AG04449 (cell line): ENCODE measurements around the gene SLC50A1.

Source experiments
- CTCF ChIA-PET: fragments of 350-600 bp; formaldehyde crosslinking; extraction: SDS; loops from one replicate; lab custom pipeline; 2021; ENCODE audit warnings: antibody characterized with exemption; lab: Yijun Ruan, JAX
- POLR2A ChIA-PET: fragments of 400-600, 350-600 bp; formaldehyde crosslinking; extraction: SDS; loops from one replicate; lab custom pipeline; 2020; ENCODE audit warnings: antibody characterized with exemption, inconsistent platforms; lab: Yijun Ruan, JAX
- DNase-seq: peaks from one replicate; pipeline ENCODE4 v3.0.0-alpha.2; 2010; ENCODE audit warnings: low read depth, low spot score
- H3K4me3 ChIP-seq: 2 replicates; pipeline ENCODE4 v1.5.1; 2011; ENCODE audit warnings: low read depth, mild to moderate bottlenecking, control low read depth, low read length
- CTCF ChIP-seq: IDR thresholded peaks from one replicate; pipeline ENCODE4 v1.5.1; 2011; ENCODE audit warnings: mild to moderate bottlenecking, moderate library complexity, low read length, control low read depth, inconsistent platforms; ENCODE audit not compliant: insufficient read depth; ENCODE audit errors: missing control alignments

The SLC50A1 gene

DNA sequence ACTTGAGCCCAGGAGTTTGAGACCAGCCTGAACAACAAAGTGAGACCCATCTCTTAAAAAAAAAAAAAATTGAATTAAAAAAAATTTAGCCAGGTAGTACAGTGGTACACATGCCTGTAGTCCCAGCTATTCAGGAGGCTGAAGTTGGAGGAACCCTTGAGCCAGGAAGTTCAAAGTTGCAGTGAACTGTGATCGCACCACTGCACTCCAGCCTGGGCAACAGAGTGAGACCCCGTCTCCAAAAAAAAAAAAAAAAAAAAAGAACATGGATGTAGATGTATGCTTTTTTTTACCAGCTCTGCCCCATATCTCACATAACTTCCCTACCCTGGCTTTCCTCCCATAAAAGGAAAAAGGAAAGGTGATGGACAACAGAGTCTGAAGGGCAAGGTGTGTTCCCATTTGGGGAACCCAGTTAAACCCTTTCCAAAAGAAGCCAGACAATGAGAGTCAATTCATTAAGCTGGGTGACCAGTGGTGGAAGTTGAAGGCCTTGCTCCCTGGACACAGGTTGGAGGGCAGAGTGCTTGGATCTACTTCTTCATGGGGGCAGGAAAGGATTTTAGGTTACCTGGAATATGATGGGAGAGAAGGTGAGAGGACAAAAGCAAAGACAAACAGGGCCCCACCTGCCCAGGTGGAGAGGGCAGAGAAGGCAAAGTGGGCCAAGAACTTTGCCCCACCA, 34.6 kb downstream of the SLC50A1 start:
- no peak overlapping the region for H3K4me3 ChIP-seq
- CTCF ChIA-PET: interaction anchor here (0.6 to 14.6 kb wide), 9 partner anchors 22 to 126 kb away, joined by 3 to 457 read pairs (median 5); partner anchors contain the start of gene ADAM15
- POLR2A ChIA-PET: no interaction called here
- TF ChIP-seq CTCF: no peak
- no peak for DNase-seq

DNA sequence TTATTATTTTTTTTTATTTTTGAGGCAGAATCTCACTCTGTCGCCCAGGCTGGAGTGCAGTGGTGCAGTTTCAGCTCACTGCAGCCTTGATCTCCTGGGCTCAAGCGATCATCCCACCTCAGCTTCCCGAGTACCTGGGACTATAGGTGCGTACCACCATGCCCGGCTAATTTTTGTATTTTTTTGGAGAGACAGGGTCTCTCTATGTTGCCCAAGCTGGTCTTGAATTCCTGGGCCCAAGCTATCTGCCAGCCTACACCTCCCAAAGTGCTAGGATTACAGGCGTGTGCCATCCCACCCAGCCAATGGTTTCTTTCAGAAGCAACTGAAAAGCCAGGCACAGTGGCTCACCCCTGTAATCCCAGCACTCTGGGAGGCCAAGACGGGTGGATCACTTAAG, 35.2 kb downstream of the SLC50A1 start:
- H3K4me3 ChIP-seq: no peak overlapping the region
- no peak for DNase-seq
- POLR2A ChIA-PET: no interaction called here
- CTCF ChIA-PET: interaction anchor here (0.6 to 14.6 kb wide), 8 partner anchors 10 to 127 kb away, joined by 3 to 457 read pairs (median 4); no protein-coding TSS in a partner anchor
- no peak for TF ChIP-seq CTCF

- peak overlapping the region; percentile 98 for H3K4me3 ChIP-seq
- no peak for TF ChIP-seq CTCF
- no peak for DNase-seq
- ChIA-PET POLR2A (interaction anchor here (0.7 to 1.9 kb wide), 8 partner anchors 13 to 811 kb away, joined by 3 to 17 read pairs (median 5); partner anchors contain the start of gene SHC1), CTCF (interaction anchor here (0.7 to 14.6 kb wide), 38 partner anchors 9 to 427 kb away, joined by 3 to 457 read pairs (median 4); partner anchors contain the start of genes EFNA3, EFNA4, MTX1 and PBXIP1)
Measured at GRCh38 chr1:155171836-155172731, 36.4 kb downstream of the SLC50A1 start.

- ChIA-PET POLR2A (interaction anchor here (0.5 to 1.9 kb wide), 10 partner anchors 13 to 202 kb away, joined by 3 to 17 read pairs (median 4); partner anchors contain the start of gene SHC1), CTCF (interaction anchor here (0.6 to 14.6 kb wide), 60 partner anchors 10 to 432 kb away, joined by 3 to 457 read pairs (median 4); partner anchors contain the start of genes CLK2, EFNA3, EFNA4 and MTX1)
- TF ChIP-seq CTCF: peak; percentile 96
- DNase-seq: peak; percentile 75
- peak within 1 kb of the TSS; percentile 98 for H3K4me3 ChIP-seq
Measured at GRCh38 chr1:155172732-155173477, 37.3 kb downstream of the SLC50A1 start, which contains the start of gene KRTCAP2. Gene KRTCAP2, minus strand, starts transcription at chr1:155173304. Its CDS starts 80 bp downstream, at chr1:155173224.

DNA sequence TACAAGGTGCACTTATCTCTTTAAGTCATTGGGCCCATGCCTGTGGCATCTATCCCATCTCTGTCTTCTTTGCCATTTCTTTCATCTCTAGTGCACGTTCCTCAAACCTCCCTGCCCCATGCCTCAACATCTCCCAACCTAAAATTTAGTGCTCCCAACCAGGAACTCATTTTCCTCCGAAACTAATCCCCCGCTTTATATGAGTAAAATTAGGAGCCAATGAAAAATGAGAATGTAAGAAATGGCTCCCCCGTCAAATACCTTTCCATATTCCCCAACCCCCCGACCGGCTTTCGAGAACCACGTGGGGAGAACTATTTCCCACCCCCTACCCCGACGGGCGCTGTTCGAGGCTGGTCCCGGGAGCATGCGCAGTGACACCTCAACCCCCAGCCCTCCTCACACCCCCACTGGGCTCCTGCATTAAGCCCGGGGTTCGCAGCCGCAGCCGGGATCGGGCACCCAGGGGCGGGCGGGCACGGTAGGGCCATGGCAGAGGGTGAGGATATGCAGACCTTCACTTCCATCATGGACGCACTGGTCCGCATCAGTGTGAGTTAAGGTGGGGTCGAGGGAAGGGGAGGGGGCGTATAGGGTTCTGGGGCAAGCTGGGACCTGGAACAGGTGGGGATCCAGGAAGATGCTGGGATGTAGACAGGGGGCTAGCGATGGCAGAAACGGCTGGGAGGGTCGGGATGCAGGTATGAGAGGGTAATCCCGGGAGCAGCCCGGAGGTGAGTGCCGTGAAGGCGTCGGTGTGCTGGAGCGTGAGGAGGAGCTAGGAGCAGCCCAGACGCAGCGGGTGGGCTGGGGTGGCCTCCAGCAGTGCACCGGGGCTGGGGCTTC, 38.0 kb downstream of the SLC50A1 start, which contains the start of gene TRIM46:
Gene TRIM46 (plus strand): TSS at position 372 of the 846 bp plus-strand sequence. CDS start 118 bp downstream, at position 490.
- DNase-seq: no peak
- TF ChIP-seq CTCF: no peak
- H3K4me3 ChIP-seq: peak within 1 kb of the TSS; percentile 98
- CTCF ChIA-PET: interaction anchor here (0.7 to 14.6 kb wide), 52 partner anchors 8 to 431 kb away, joined by 3 to 457 read pairs (median 5); partner anchors contain the start of genes CLK2, EFNA3, MTX1 and SLC50A1
- POLR2A ChIA-PET: interaction anchor here (0.8 to 1.9 kb wide), 5 partner anchors 20 to 89 kb away, joined by 3 to 17 read pairs (median 5); no protein-coding TSS in a partner anchor
